Ovary (tissue), 1 donor: ENCODE data around the gene AOPEP.

Source experiments
- EP300 ChIP-seq: sonication (generic); formaldehyde crosslinking; IDR thresholded peaks from one replicate; pipeline ENCODE4 v1.6.1; 2017; ENCODE audit warnings: antibody characterized with exemption
- POLR2A ChIP-seq: fragments of 450-650 bp; IDR thresholded peaks from one replicate; pipeline ENCODE4 v1.6.1; 2017; ENCODE audit warnings: antibody characterized with exemption, mild to moderate bottlenecking, moderate library complexity

- TF ChIP-seq POLR2A (no peak), EP300 (no peak)
These were observed 81.1 kb downstream of the AOPEP start for GRCh38 chr9:94807556-94807955.
